Bone marrow (tissue), 2 donors: Measurements from ENCODE around the gene FEZF1.

ENCODE experiments used
- DNase-seq, 2 donors: peaks; one replicate each; lab custom pipeline; 2025; lab: John Stamatoyannopoulos, UW

FEZF1 gene

DNA sequence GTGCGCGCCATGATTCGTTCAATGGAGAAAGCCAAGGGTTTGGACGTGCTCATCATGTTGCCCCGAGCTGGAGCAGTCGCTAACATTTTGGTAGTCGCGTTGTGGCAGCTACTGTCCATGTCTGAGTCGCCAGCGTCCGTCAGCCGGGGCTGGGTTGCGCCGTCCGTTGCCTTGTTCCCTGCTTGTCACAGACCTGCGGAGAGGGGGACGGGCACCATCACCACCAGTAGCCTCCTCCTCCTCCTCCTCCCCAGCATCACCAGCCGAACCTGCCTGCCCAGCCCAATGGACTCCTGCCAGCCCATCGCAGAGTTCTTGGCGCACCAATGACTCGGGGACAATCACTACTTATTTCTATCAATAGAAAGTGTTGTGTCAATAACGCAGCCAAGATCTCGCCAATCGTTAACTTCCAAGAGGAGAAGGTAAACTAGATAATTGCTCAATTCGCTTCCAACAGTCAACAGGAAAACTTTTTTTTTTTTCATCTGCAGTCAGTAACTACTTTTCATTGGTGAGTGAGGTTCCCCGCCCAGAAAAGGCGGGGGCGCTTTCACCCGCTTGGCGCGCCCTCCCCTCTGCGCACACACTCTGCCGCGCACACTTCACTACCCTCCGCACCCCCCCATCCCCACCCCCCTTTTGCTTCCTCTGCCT lies at the start of gene FEZF1:
Gene FEZF1, minus strand, starts transcription at position 432 of the 657 bp plus-strand sequence. Its CDS starts 313 bp downstream, at position 119.
- DNase-seq, result no peak

DNA sequence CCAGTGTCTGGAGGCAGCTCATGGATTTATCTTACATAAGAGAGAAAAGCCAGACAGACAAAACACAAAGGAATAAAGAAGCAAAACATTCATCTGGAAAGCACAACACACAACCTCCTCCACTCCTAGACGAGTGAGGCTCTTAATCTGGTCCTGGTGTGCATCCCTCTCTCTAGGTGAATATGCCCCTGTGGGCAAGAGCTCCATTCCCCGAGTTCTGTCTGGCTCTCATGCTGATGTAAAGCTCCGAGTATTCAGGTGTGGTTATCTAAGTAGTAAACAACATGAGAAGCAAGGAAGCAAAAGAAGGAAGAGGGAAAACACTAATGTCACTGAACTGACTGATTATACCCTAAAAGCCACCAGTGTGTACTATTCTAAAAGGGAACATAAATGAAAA lies 47.9 kb upstream of the FEZF1 start:
- DNase-seq, result no peak

DNA sequence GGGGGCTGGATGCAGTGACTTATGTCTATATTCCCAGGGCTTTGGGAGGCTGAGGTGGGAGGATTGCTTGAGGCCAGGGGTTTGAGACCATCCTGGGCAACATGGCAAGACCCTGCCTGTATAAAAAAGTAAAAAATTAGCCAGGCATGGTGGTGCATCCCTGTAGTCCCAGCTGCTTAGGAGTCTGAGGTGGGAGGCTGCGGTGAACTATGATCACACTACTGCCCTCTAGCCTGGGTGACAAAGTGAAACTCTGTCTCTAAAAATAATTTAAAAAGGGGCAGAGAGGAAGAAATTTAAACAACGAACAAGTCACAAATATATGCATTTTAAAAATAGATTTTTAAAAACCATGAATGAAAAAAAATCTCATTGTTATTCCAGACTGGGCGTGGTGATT lies 46.2 kb upstream of the FEZF1 start:
- DNase-seq, result no peak

DNA sequence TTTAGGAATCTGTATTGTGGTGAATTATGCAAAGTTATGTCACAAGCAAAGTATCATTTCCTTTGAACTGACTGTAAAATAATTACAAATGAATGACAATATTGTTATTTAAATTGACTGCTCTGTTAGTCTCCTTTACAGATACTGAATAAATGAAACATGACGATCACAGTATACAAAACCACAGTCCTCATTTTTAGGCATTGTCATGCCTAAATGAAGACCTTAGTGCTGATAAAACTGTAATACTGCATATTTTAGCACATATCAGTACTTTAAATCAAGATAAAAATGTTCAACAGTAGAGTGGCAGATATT lies 39.7 kb upstream of the FEZF1 start:
- no peak for DNase-seq

DNA sequence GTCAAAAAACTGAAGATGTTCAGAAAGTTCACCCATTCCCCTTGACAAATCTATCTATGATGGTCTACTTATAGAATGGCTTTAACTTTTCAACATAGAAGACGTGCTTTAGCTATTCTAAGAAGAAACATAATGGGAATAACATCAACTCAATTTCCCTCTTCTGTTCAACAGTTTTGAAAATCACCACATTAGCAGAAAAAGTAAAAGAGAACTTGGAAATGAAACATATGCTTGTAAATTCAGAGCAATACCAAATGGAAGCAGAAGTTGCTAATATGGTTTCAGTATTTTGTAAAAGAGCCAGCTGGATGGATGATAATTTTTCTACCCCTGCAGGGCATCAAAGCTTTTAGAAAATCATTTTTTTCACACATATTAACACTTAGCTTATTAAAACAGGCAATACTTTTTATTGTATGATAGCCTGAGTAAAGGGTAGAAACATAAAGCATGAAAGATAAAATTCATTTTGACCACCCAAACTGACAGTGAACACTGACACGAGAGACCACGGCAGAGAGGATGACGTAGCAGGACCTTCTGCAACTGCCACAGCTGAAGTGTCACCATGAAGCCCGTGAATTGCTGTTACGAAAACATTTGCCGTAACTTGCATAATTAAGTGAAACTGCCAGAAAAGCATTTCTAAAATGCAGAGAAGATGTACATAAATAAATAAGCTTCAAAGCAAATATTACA lies 39.2 kb upstream of the FEZF1 start:
- no peak for DNase-seq

DNA sequence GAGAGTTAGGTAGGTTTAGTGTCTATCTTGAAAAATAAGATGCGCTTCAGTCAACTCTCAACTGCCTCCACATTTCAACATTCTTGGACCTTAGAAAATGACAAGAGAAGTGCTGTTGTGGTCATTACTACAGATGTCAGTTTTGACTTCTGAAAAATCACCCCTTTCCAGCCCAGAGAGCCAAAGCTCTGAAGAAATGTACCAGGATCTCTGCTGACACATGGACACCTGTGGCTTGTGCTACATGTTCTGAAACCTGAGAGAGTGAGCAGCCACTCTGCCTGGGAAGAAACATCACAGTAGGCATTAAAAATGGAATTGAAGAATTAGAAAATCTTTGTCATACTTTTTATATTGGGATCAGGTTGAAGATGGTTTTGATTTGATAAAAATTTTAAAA lies 35.9 kb upstream of the FEZF1 start:
- no peak for DNase-seq

DNA sequence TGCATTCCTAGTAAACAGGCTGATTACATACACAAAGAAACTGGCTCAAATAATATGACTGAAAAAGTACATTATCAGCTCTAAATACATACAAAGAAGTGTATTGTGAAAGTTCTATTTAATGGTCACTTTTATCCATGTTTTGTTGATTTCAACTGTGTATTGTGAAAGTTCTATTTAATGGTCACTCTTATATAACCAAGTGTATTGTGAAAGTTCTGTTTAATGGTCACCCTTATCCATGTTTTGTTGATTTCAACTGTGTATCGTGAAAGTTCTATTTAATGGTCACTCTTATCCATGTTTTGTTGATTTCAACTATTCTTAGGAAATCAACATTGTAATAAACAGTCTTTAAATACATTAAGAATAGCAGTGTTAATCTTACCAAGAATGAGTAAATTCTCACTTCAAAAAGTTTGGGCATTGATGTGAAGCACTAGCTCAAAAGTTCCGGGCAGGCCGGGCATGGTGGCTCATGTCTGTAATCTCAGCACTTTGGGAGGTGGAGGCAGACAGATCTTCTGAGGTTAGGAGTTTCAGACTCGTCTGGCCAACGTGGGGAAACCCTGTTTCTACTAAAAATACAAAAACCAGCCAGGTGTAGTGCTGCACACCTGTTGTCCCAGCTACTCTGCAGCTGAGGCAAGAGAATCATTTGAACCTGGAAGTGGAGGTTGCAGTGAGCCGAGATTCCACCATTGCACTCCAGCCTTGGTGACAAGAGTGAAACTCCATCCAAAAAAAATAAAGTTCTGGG lies 34.8 kb upstream of the FEZF1 start:
- DNase-seq, result no peak

DNA sequence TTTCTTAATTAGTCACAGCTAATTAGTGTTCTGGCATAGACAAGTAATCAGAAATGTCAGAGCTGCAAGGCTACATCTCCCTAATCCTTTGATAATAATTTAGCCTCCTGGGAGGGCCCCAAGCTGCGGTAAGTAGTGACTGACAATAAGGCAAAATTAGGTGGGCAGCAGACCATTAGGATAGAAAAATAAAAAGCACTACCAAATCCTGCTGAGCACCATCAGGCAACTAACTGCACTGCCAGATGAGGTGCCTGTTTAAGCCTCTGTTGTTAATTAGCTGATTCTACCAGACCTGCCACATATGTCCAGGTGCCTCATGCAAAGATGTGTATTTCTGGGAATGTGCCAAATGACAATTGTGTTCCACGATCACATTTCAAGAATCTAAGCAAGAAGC lies 32.5 kb upstream of the FEZF1 start:
- DNase-seq, result no peak

DNA sequence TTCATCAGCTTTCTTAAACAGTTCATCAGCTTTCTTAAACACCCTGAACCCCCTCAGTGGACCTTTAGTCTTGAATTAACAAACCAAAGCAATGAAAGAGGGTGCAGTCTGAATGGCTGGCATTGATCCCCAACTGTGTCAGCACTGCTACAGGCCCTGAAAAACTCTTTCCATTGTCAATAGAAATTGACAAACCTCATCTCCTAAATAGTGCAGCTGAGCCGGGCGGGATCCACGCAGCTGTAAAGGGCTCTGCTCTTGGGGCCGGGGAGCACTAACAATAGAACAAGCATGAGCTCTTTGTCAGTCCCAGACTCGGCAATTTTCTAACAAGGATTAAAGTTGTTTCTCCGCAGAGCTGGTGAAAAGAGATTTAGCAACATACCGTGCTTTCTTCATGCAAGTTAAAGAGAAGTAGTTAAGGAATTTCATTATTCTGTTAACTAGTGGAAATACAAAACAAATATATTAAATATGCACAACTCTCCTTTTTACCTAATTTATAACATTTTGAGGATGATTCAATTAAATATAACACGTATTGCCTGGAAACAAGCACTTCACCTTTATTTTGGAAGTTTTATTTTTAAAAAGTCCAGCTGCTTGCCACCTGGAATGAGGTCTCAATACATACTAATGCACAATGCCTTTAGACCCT lies 24.7 kb upstream of the FEZF1 start:
- no peak for DNase-seq

DNA sequence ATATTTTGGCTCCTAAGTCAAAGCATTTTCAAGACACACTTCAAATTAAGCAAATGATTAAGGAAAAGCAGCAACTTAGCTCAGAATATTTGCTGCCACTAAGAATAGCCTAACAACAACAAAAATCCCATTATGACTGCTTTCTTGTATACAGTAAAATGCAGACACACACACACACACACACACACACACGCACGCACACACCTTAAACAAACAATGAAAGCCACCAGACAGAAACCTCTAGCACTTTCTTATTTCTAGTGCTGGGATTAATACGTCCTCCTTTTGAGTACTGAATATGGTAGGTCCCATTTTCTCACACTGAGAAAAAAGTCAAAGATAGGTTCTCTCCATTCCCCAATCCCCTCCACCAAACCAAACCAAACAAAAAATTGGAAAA lies 23.4 kb upstream of the FEZF1 start:
- no peak for DNase-seq

DNA sequence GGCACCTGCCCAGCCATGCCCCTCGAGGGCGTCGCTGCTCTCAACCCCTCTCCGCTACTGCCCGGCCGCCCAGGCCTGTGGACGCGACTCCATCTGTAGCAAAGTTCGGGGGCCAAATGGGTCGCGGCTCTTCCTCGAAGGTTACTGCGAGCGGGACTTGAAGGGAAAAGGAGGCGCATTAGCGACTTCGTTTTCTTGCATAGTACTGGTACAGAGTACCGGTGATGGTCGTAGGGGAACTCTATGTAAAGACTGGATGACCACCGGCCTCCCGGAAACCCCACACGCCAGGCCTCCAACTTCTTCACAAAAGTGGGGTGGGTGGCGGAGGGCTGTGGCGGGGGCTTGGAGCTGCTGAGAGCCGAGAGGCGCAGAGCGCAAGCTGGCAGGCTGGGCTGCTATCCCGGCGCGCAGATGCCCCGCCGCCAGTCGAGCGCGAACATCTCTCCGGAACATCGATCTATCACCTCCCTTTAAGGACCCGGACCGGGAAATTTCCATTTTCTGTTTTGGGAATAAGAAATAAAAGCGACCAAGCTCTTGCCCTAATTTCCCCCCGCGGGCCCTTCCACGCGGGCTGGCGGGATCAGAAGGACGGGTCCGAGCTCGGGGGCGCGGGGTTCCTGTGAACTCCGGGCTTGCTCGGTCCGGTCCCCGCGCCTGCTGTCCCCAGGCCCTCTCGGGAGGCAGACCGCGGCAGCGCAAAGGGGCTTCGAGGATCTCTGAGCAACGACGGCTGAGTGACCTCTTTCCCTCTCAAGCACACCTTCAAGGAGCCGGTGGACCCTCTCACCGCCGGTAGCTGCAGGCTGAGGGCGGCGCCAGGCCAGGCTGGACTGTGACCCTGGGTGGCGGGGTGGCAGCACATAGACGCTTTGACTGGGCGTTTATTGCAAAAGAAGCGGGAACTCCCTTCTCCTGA lies 12.2 kb upstream of the FEZF1 start:
- no peak for DNase-seq

DNA sequence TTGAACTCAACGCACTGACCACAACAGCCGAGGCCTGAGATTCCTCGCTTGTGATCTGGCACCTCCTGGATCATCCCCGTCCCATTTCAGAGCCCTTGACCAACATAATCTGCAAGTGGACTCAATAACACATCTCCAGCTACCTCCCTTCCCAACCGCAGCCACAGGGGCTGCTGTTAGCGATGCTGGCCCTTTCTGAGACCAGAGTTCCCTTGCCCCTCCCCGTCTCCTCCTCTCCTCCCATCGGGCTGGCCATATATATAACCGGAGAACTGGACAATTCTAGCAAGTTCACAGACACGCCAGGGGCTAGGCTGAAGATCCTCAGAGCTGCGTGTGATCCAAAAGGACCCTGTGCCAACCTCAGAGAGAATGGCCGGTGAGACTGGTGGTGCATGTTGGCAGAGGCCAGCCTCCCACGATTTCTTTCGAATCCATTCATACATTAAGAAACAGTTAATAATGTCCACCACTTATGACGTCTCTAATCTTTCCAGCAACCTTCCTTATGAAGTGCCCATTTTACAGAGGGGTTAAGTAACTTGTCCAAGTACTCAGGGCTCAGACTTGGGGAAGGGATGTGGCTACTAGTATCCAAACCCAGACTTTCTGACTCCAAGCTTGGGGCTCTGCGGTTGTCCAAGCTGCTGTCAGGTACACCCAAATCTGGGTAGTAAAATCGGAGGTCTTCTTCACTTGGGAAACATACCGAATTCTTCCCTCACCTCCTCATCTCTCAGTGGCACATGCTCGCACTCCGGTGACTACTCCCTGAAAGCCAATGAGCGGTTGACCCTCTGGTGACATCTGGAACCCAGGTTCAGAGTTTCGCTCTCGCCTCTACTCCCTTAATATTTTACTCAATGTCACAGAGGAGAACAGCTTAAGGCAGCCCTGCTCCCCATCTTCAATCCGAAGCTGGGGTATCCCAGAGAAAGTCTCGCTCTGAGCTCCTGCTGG lies 11.2 kb upstream of the FEZF1 start:
- DNase-seq, result no peak

DNA sequence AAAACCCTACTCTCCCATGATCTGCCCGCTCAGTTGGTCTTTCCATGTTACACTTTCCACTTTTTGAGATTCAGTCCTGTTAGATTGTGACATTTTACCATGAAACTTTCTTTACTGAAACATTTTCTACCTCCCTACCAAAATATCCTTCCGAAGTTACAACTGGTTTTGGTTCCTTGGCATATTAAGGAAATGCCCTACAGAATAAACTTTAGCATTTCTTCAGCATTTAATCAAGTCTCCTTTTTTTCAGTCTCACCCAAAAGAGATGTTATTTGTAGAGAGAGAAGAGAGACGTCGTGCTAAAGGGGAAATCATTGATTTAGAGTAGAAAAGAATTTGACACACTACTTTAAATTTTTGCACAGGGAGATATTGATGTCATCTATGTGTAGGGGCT lies 9.7 kb upstream of the FEZF1 start:
- no peak for DNase-seq

DNA sequence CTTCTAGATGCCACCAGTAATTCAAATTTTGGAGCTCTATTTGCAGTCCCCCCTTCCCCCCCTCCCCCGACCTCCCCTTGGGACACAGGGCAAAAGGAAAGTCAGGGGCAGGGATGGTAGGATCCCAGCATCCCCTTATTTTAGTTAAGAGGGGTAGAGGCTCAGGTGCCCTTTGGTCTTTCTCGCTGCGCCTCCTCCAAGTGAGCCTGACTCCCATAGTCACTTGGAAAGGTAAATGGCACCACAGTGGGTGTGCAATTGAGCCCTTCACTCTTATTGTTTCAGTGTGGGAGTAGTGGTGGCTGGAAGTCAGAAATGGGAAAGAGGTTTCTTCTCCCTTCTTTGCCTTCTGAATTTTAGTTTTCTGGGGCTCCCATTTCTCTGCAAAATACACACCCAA lies 8.2 kb upstream of the FEZF1 start:
- no peak for DNase-seq

DNA sequence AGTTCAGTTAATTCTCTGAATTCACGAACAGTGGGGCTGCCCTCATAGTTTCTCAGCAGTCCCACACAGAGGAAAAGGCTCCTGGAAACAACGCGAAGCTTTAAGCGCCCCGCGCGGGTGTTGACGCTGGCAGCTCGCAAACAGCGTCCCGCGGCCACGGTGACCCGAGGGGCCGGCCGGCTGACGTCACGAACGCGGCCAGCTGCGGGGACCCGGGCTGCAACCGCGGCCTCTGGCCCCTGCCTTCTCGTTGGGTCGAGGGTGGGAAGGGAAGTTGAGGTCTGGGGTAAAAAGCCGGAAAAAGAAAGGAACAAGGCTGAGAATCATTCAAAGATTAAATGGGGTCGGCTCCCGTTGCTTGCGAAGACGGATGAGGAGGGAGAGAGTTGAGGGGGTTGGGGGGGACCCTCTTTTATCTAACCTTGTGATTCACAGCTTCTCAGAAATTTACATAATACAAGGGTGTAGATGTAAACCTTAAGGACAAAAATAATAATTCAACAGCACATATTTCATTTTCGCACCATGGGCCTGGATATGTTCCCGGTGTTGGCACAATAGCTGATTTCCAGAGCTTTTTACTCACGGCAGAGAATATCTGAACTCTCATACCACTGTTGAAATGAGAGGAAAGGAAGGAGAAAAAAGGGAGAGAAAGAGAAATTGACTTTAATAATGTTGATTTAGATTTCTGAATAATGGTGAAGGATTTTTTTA lies 7.3 kb upstream of the FEZF1 start:
- no peak for DNase-seq

DNA sequence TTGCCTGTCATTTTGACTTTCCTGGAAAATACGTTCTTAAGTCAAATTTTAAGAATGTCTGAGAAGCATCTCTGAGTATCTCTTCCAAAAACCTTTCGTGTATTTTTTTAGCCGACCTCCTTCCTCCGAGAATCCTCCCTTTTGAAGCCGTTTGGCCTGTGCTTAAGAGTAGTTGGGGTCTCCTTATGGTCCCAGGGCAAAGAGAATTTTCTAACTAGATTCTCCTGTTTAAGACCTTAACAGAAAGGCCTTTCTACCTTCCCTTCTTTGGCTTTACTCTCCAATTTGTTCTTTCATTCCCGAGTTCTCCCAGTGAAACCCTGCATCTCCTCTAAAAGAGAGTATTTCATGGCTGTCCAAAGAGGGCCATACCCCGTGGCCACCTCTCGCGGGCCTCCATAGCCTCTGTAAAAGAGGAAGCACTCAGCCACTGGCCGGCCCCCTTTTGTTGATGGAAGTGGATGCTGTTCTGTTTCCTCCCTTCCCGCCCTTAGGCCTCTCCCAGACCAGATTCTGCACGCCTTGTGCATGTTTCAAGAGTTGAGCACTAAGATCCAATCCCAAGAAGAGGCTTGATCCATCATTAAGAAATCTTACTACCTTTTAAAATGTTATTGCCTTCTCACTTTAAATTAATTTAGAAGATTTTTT lies 6.6 kb upstream of the FEZF1 start:
- DNase-seq, result no peak

DNA sequence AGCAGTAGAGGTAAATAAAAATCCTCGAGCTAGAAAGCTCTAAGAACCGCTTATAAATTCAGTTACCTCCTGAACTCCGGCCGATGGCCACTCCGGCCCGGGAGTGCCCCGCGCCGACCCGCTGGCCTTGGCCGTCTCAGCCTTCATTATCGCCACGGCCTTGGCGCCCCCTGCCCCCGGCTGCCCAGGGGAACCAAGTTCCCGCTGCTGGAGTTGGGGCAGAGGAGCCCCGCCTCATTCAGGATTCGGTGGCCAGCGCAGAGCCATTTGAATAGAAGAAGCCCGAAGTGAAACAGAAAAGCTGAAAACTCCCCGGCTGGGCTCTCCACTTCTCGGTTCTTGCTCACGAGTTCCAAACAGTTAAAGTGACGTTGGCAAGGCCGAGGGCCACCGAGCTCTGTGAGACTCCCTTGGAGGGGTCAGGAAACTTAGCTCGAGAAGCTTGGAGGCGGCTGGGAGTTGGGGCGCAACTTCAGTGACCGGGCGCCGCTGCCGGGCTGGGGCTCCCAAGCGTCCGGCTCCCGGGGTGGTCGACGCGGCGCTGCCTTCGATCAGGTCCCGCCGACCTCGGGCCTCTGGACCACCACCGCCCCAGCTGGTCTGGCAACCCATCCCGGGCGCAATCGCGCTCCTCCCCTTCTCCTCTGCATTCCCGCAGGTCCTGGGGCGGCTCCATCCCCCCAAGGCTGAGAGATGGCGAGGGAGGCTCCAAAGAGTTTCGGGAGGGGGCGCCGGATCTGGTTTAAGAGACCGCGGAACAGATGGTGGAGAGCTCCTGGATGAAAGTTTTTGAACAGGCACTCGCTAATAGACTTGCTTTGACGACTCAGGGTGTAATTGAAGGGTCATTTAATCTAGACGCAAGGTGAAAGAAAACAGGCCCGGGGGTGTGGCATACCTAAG lies 5.8 kb upstream of the FEZF1 start:
- DNase-seq, result no peak

DNA sequence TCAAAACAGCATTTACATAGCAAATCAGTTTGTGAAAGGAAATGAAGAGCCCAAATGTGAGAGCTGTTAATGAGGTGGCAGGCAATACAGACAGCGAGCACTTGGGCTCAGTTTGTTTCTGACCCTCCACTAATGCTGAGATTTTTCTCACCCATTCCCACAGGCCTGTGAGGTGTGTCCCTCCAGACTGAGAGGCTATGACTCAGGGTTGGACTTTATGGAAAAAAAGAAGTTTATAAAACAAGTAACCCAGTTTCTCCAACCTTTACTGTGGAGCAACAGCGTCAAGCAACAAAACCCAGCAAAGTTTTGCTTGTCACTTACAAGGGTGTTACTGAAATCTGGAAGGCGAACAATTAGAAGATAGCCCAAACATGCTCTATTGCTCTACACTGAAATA lies 4.9 kb upstream of the FEZF1 start:
- no peak for DNase-seq
